GM12872 (cell line): ENCODE data around the gene POU2F1.

Experiments
- CTCF ChIP-seq: IDR thresholded peaks from 3 replicates; pipeline ENCODE4 v1.5.1; 2011; ENCODE audit warnings: low read depth, mild to moderate bottlenecking, low read length, moderate library complexity; ENCODE audit not compliant: insufficient read depth

Gene POU2F1

GRCh38 chr1:167474191-167474641 is 253.5 kb downstream of the POU2F1 start:
- TF ChIP-seq CTCF = no peak

- TF ChIP-seq CTCF = no peak
These were observed 255.4 kb downstream of the POU2F1 start for GRCh38 chr1:167476061-167476460.
